GM12878 (cell line): ENCODE results near the gene SLC35E4. TPM values are rescaled to one million over a fixed set of nuclear protein-coding genes. Genes with fewer than 3 reads are reported as not detected.
A peak's percentile ranks its signal among the peaks of the same experiment; 100 is the strongest.

ENCODE experiments used
- BACH1 ChIP-seq: fragments of 450-650 bp; IDR thresholded peaks from 2 replicates; pipeline ENCODE4 v1.6.1; 2017; ENCODE audit warnings: mild to moderate bottlenecking, borderline replicate concordance
- BCL11A ChIP-seq: IDR thresholded peaks from 2 replicates; pipeline ENCODE4 v1.6.1; 2011; ENCODE audit warnings: low read depth, low read length
- CBX5 ChIP-seq: sonication (generic); IDR thresholded peaks from 2 replicates; pipeline ENCODE4 v1.6.1; 2016; ENCODE audit warnings: low read depth, moderate library complexity, mild to moderate bottlenecking, inconsistent platforms
- EGR1 ChIP-seq, 2 experiments: IDR thresholded peaks; 1 replicate in 1 of 2; 2 replicates in 1 of 2; pipeline ENCODE4 v1.6.1; 2011 to 2012; ENCODE audit warnings: low read depth in 2 of 2, low read length in 2 of 2, borderline replicate concordance in 1 of 2, mild to moderate bottlenecking in 1 of 2, moderate library complexity in 1 of 2
- FOS ChIP-seq: IDR thresholded peaks from 3 replicates; pipeline ENCODE4 v1.6.1; 2011; ENCODE audit warnings: borderline replicate concordance; ENCODE audit not compliant: insufficient read length; ENCODE audit errors: extremely low read depth
- FOXK2 ChIP-seq: fragments of 450-650 bp; IDR thresholded peaks from 2 replicates; pipeline ENCODE4 v1.6.1; 2017; ENCODE audit warnings: mild to moderate bottlenecking, moderate library complexity
- IRF4 ChIP-seq: IDR thresholded peaks from 2 replicates; pipeline ENCODE4 v1.6.1; 2011; ENCODE audit warnings: low read depth, low read length
- JUNB ChIP-seq: IDR thresholded peaks from 2 replicates; pipeline ENCODE4 v1.6.1; 2016; ENCODE audit warnings: antibody characterized with exemption, mild to moderate bottlenecking
- KAT2A ChIP-seq: conservative IDR thresholded peaks from 2 replicates; pipeline ENCODE4 v1.6.1; 2011; ENCODE audit warnings: low read depth, low read length; ENCODE audit not compliant: control insufficient read depth
- MEF2A ChIP-seq: IDR thresholded peaks from 2 replicates; pipeline ENCODE4 v1.6.1; 2011; ENCODE audit warnings: low read depth, mild to moderate bottlenecking, low read length, moderate library complexity; ENCODE audit not compliant: insufficient read depth
- MYB ChIP-seq: fragments of 150-350 bp; IDR thresholded peaks from 2 replicates; pipeline ENCODE4 v1.6.1; 2014; ENCODE audit warnings: mild to moderate bottlenecking, low read depth, low read length, borderline replicate concordance
- NFYA ChIP-seq: IDR thresholded peaks from 2 replicates; pipeline ENCODE4 v1.6.1; 2011; ENCODE audit warnings: low read depth, mild to moderate bottlenecking, low read length, improper control_type of control experiment, borderline replicate concordance
- NR2F1 ChIP-seq: fragments of 450-650 bp; conservative IDR thresholded peaks from 2 replicates; pipeline ENCODE4 v1.6.1; 2017; ENCODE audit warnings: mild to moderate bottlenecking
- PAX5 ChIP-seq: IDR thresholded peaks from 2 replicates; pipeline ENCODE4 v1.6.1; 2011; ENCODE audit warnings: low read depth, low read length, borderline replicate concordance
- POLR2A ChIP-seq: IDR thresholded peaks from 2 replicates; pipeline ENCODE4 v1.6.1; 2011; ENCODE audit warnings: low read depth, mild to moderate bottlenecking, low read length
- POLR2AphosphoS2 ChIP-seq: IDR thresholded peaks from 2 replicates; pipeline ENCODE4 v1.6.1; 2011; ENCODE audit warnings: low read depth, mild to moderate bottlenecking, low read length, improper control_type of control experiment, moderate library complexity
- POLR2AphosphoS5 ChIP-seq: IDR thresholded peaks from 2 replicates; pipeline ENCODE4 v1.6.1; 2011; ENCODE audit warnings: mild to moderate bottlenecking, low read length, inconsistent platforms
- POU2F2 ChIP-seq: IDR thresholded peaks from 3 replicates; pipeline ENCODE4 v1.6.1; 2011; ENCODE audit warnings: low read depth, mild to moderate bottlenecking, low read length, borderline replicate concordance
- SP1 ChIP-seq: IDR thresholded peaks from one replicate; pipeline ENCODE4 v1.6.1; 2011; ENCODE audit warnings: low read depth, low read length
- TARDBP ChIP-seq: IDR thresholded peaks from 2 replicates; pipeline ENCODE4 v1.6.1; 2016; ENCODE audit warnings: borderline replicate concordance
- ZBED1 ChIP-seq: IDR thresholded peaks from 2 replicates; pipeline ENCODE4 v1.6.1; 2016; ENCODE audit warnings: borderline replicate concordance
- polyA plus RNA-seq, 11 experiments: library from polyadenylated mRNA; depleted of rRNA in 4 of 11; unstranded in 6 of 11; stranded (reverse) in 5 of 11; fragments of >200 nt; fragmentation: Nextera tagmentation in 4 of 11; fragmentation: Illumina TruSeq in 1 of 11; extraction: Ambion mirVana in 4 of 11; extraction: Trizol in 1 of 11; gene quantifications; 1 replicate in 1 of 11; 2 replicates in 10 of 11; pipeline versions ENCODE4 v1.2.1 to v1.2.3, GENCODE V29; 2011 to 2016; ENCODE audit warnings: inconsistent platforms in 2 of 11, missing spikeins in 2 of 11, low read depth in 1 of 11
- total RNA-seq, 4 experiments: library from RNA; depleted of rRNA in 3 of 4; stranded (reverse); fragments of >200 nt in 3 of 4; fragmentation: Illumina TruSeq in 1 of 4; extraction: Trizol in 1 of 4; gene quantifications; 2 replicates each; pipeline versions ENCODE4 v1.2.1 to v1.2.3, GENCODE V29; 2013 to 2021
- TF ChIP-seq, protein P1 (sequence below): IDR thresholded peaks from 2 replicates; pipeline ENCODE4 v1.6.1; 2012; ENCODE audit warnings: low read depth, low read length, improper control_type of control experiment
- TF ChIP-seq, protein P2 (sequence below): IDR thresholded peaks from 2 replicates; pipeline ENCODE4 v1.6.1; 2012; ENCODE audit warnings: low read depth, low read length, improper control_type of control experiment
- TF ChIP-seq, protein P3 (sequence below): IDR thresholded peaks from 2 replicates; pipeline ENCODE4 v1.6.1; 2012; ENCODE audit warnings: low read depth, low read length, improper control_type of control experiment
- TF ChIP-seq, protein P4 (sequence below): IDR thresholded peaks from 2 replicates; pipeline ENCODE4 v1.6.1; 2011; ENCODE audit warnings: borderline replicate concordance, low read depth, mild to moderate bottlenecking, moderate library complexity, mixed read lengths, low read length; ENCODE audit not compliant: insufficient read depth; ENCODE audit errors: extremely low read length
- TF ChIP-seq, protein P5 (sequence below): fragments of 150-350 bp; IDR thresholded peaks from 2 replicates; pipeline ENCODE4 v1.6.1; 2014; ENCODE audit warnings: mild to moderate bottlenecking, low read depth, low read length

SLC35E4 gene
- total and polyA plus RNA-seq, 10 of the 15 experiments (the other 5 are each of a cell fraction or from before 2014, with no cell fraction given), result 0.16 to 5.3 (median 2.9) TPM; not detected in 1

DNA sequence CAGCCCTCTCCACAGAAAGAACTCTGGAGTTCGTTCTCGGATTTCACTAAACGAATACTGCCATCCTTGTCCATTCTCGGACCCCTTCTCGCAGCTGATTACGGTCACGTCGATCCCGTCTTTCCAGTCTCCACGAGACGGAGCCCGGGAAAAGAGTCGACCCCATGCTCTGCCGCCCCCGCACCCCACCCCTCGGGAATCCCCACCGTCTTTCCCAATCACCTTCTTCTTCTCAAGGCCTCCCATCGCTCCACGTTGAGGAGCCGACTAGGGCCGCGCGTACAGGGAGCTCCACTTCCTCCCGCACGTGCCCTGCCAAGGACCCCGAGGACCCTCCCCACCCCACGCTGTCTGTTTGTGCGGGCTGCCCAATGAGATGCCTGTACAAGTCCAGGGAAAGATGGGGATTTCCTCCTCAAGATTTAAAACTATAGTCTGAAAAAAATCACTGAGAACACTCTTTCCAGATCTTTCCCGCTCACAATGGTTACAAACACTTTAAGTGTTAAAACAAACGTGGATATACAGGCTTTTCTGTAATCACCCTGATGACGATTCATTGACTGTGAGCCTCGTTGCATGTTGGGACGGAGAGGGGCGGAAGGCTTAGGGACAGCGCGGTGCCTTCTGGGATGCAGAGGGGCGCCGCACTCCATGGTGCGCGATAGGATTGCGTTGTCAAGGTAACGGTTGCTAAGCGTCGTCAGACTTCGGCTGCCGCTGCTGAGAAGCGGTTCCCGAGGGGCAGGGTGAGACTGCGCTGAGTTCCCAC lies 43.8 kb upstream of the SLC35E4 start, which contains the start of gene PES1 (continued):
- no peak for TF ChIP-seq PAX5
- no peak for TF ChIP-seq IRF4
- TF ChIP-seq TARDBP, result 0 out of 2 replicates have a peak, but pooled peaks have one; percentile 59
- TF ChIP-seq POLR2AphosphoS5, result peak; percentile 67; the same call in 1 of the 2 replicates
- peak; percentile 80; the same call in 2 of the 3 replicates for TF ChIP-seq POU2F2
- TF ChIP-seq, protein P1, sequence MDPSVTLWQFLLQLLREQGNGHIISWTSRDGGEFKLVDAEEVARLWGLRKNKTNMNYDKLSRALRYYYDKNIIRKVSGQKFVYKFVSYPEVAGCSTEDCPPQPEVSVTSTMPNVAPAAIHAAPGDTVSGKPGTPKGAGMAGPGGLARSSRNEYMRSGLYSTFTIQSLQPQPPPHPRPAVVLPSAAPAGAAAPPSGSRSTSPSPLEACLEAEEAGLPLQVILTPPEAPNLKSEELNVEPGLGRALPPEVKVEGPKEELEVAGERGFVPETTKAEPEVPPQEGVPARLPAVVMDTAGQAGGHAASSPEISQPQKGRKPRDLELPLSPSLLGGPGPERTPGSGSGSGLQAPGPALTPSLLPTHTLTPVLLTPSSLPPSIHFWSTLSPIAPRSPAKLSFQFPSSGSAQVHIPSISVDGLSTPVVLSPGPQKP, result peak; percentile 49; the same call in 1 of the 2 replicates
- TF ChIP-seq KAT2A, result no peak
- no peak for TF ChIP-seq CBX5
- no peak for TF ChIP-seq FOXK2
- no peak for TF ChIP-seq MEF2A
- TF ChIP-seq POLR2A, result peak; percentile 83
- TF ChIP-seq, protein P2, sequence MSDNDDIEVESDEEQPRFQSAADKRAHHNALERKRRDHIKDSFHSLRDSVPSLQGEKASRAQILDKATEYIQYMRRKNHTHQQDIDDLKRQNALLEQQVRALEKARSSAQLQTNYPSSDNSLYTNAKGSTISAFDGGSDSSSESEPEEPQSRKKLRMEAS, result peak; percentile 94
- TF ChIP-seq, protein P3, sequence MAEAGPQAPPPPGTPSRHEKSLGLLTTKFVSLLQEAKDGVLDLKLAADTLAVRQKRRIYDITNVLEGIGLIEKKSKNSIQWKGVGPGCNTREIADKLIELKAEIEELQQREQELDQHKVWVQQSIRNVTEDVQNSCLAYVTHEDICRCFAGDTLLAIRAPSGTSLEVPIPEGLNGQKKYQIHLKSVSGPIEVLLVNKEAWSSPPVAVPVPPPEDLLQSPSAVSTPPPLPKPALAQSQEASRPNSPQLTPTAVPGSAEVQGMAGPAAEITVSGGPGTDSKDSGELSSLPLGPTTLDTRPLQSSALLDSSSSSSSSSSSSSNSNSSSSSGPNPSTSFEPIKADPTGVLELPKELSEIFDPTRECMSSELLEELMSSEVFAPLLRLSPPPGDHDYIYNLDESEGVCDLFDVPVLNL, result no peak
- peak; percentile 98 for TF ChIP-seq MYB
- TF ChIP-seq POLR2AphosphoS2, result 0 out of 2 replicates have a peak, but pooled peaks have one; percentile 46
- TF ChIP-seq BACH1, result no peak
- peak; percentile 19 to 39; a peak in 2 of 3 replicates for TF ChIP-seq EGR1 (IDR thresholded peaks at IDR 0.05; ENCODE audit: borderline replicate concordance in 1 of 2, low read depth in 2 of 2, low read length in 2 of 2)
- TF ChIP-seq, protein P4, sequence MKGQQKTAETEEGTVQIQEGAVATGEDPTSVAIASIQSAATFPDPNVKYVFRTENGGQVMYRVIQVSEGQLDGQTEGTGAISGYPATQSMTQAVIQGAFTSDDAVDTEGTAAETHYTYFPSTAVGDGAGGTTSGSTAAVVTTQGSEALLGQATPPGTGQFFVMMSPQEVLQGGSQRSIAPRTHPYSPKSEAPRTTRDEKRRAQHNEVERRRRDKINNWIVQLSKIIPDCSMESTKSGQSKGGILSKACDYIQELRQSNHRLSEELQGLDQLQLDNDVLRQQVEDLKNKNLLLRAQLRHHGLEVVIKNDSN, result peak; percentile 82
- no peak for TF ChIP-seq ZBED1
- no peak for TF ChIP-seq NR2F1
- TF ChIP-seq FOS, result no peak
- TF ChIP-seq, protein P5, sequence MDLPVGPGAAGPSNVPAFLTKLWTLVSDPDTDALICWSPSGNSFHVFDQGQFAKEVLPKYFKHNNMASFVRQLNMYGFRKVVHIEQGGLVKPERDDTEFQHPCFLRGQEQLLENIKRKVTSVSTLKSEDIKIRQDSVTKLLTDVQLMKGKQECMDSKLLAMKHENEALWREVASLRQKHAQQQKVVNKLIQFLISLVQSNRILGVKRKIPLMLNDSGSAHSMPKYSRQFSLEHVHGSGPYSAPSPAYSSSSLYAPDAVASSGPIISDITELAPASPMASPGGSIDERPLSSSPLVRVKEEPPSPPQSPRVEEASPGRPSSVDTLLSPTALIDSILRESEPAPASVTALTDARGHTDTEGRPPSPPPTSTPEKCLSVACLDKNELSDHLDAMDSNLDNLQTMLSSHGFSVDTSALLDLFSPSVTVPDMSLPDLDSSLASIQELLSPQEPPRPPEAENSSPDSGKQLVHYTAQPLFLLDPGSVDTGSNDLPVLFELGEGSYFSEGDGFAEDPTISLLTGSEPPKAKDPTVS, result peak; percentile 85
- TF ChIP-seq SP1, result no peak
- TF ChIP-seq BCL11A, result no peak
- TF ChIP-seq JUNB, result no peak
- no peak for TF ChIP-seq NFYA
